ENCODE results near the gene DCTN4. TPM values are rescaled to one million over a fixed set of nuclear protein-coding genes. Genes with fewer than 3 reads are reported as not detected.

DCTN4 gene
- total RNA-seq, 4 donors from 2014 or later = 50.1 to 73.1 (median 57.5) TPM

GRCh38 chr5:150764530-150764929, 5.7 kb upstream of the DCTN4 start:
- no peak for TF ChIP-seq POLR2A (IDR thresholded peaks at IDR 0.05)
- TF ChIP-seq CTCF (IDR thresholded peaks at IDR 0.05) = no peak
- no peak for DNase-seq (ENCODE audit: low spot score in 2 of 2)
- intact Hi-C loops (cut with DNase I; ENCODE audit: low total_unique reads) = no loop called here
- WGBS, 2 donors = 68 to 83% methylated on average over 2 of the region's 2 CpGs
- no peak overlapping the region for H3K4me3 ChIP-seq (ENCODE audit: low read depth, poor library complexity, severe bottlenecking)

- peak in 1 of 2 donors; percentile 68 for DNase-seq (ENCODE audit: low spot score in 2 of 2)
- no peak overlapping the region for H3K4me3 ChIP-seq (ENCODE audit: low read depth, poor library complexity, severe bottlenecking)
- 46 to 56% methylated on average over 7 of the region's 7 CpGs for WGBS, 2 donors
- intact Hi-C loops (cut with DNase I; ENCODE audit: low total_unique reads) = no loop called here
- no peak for TF ChIP-seq CTCF (IDR thresholded peaks at IDR 0.05)
- no peak for TF ChIP-seq POLR2A (IDR thresholded peaks at IDR 0.05)
Observed at GRCh38 chr5:150763023-150763769, 4.4 kb upstream of the DCTN4 start.

GRCh38 chr5:150762211-150762610, 3.4 kb upstream of the DCTN4 start:
- TF ChIP-seq POLR2A (IDR thresholded peaks at IDR 0.05) = no peak
- 70% methylated on average over 5 of the region's 5 CpGs for WGBS, 2 donors
- intact Hi-C loops (cut with DNase I; ENCODE audit: low total_unique reads) = no loop called here
- H3K4me3 ChIP-seq (ENCODE audit: low read depth, poor library complexity, severe bottlenecking) = no peak overlapping the region
- DNase-seq (ENCODE audit: low spot score in 2 of 2) = no peak

- no peak for TF ChIP-seq CTCF (IDR thresholded peaks at IDR 0.05)
- TF ChIP-seq POLR2A (IDR thresholded peaks at IDR 0.05) = no peak
- 66 to 73% methylated on average over 4 of the region's 4 CpGs for WGBS, 2 donors
- intact Hi-C loops (cut with DNase I; ENCODE audit: low total_unique reads) = no loop called here
- no peak for DNase-seq (ENCODE audit: low spot score in 2 of 2)
- H3K4me3 ChIP-seq (ENCODE audit: low read depth, poor library complexity, severe bottlenecking) = no peak overlapping the region
Observed at GRCh38 chr5:150759334-150759583, 442 bp upstream of the DCTN4 start.

GRCh38 chr5:150758203-150758530, 650 bp downstream of the DCTN4 start:
- 2 to 3% methylated on average over 12 of the region's 12 CpGs for WGBS, 2 donors
- intact Hi-C loops (cut with DNase I; ENCODE audit: low total_unique reads) = no loop called here
- peak overlapping the region; percentile 36 for H3K4me3 ChIP-seq (ENCODE audit: low read depth, poor library complexity, severe bottlenecking)
- no peak for DNase-seq (ENCODE audit: low spot score in 2 of 2)
- TF ChIP-seq POLR2A (IDR thresholded peaks at IDR 0.05) (no peak), CTCF (IDR thresholded peaks at IDR 0.05) (no peak)

- no peak overlapping the region for H3K4me3 ChIP-seq (ENCODE audit: low read depth, poor library complexity, severe bottlenecking)
- intact Hi-C loops (cut with DNase I; ENCODE audit: low total_unique reads) = no loop called here
- no peak for DNase-seq (ENCODE audit: low spot score in 2 of 2)
- WGBS, 2 donors = 57 to 72% methylated on average over 1 of the region's 1 CpG
- no peak for TF ChIP-seq POLR2A (IDR thresholded peaks at IDR 0.05)
- no peak for TF ChIP-seq CTCF (IDR thresholded peaks at IDR 0.05)
Observed at GRCh38 chr5:150757087-150757649, 1.6 kb downstream of the DCTN4 start.
